SH-SY5Y (cell line): ENCODE data around the gene DPP4.

Experiments used
- GATA2 ChIP-seq: IDR thresholded peaks from 2 replicates; pipeline ENCODE4 v1.6.1; 2011; ENCODE audit warnings: mild to moderate bottlenecking, low read depth, low read length
- GATA3 ChIP-seq: IDR thresholded peaks from 2 replicates; pipeline ENCODE4 v1.6.1; 2011; ENCODE audit warnings: low read depth, mild to moderate bottlenecking, low read length, moderate library complexity

The DPP4 gene

DNA sequence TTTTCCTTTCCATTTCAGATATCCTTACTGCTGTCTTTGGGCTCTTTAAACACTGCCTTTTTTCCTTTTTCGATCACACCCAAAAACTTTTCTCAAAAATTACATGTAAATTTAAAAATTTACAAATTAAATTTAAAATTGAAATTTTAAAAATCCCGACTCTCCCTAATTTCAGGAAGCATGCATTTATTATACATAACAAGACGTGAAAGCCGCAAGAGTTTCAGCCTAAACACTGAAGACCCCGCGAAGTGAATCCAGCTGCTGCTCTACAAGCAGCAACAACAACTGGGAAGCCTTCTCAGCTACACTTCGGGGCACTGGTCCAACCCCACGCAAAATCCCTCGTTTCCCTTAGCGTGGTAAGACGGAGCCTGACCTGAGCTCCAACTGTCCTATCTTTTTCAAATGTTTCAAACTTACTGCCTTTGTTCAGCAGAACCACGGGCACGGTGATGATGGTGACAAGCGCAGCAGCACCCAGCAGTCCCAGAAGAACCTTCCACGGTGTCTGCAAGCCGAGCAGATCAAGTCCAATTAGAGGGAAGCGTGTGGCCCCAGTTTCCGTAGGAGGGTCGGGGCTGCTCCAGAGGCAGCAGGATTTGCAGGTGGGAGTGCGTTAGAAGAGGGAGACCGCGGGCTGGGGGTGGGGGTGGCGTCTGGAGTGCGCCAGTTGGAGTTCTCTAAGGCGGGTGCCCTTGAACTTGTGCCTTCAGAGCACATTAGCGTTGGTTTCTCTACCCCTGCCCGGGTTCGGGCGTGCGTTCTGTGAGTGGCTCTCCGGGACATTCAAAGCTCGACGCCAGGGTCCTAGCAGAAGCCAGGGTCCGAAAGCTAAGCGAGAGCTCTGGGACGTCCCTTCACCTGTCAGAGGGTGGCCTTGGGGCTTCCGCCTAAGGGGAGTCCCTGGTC lies 783 bp downstream of the DPP4 start:
- TF ChIP-seq GATA3 = no peak
- no peak for TF ChIP-seq GATA2

DNA sequence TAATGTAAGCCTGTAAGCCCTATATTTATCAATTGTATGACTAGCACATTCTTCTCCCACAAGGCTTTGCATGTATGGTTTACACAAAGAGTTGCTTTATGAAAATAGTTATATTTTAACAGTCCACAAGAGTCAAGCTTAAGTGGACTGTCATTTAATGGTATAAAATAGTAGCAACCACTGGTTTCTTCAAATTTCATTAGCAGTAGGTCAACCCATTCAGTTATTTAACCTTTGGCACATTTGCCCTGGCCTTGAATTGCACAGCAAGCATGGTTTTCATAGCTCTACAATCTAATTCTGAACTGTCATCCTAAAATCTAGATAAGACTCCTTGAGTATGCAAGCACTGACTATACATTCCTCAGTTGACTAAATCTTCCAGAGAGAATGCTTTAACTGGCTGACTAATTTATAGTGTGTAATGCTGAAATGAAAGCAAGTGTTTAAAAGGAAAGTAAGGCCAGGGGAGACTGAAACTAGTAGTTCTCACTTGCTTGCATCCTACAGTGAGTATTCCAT lies 1.8 kb downstream of the DPP4 start:
- TF ChIP-seq GATA2 (no peak), GATA3 (no peak)

DNA sequence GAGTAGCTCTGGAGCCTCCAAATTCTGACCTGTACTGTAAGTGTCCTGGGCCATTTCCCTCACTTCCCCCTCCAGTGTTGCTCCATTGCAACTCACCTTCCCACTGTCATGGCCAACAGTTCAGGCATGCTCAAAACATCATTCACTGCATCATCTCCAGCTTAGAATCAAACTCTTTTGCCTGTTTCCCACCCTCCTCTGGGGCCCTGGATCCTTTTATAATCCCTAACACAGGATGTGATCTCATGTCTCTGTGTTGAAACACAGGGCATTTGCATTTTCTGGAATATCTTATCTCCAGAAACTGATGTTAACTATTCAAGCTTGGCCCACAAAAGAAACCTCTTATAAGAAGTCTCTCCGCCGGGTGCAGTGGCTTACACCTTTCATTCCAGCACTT lies 3.0 kb downstream of the DPP4 start:
- TF ChIP-seq GATA3 (no peak), GATA2 (no peak)

DNA sequence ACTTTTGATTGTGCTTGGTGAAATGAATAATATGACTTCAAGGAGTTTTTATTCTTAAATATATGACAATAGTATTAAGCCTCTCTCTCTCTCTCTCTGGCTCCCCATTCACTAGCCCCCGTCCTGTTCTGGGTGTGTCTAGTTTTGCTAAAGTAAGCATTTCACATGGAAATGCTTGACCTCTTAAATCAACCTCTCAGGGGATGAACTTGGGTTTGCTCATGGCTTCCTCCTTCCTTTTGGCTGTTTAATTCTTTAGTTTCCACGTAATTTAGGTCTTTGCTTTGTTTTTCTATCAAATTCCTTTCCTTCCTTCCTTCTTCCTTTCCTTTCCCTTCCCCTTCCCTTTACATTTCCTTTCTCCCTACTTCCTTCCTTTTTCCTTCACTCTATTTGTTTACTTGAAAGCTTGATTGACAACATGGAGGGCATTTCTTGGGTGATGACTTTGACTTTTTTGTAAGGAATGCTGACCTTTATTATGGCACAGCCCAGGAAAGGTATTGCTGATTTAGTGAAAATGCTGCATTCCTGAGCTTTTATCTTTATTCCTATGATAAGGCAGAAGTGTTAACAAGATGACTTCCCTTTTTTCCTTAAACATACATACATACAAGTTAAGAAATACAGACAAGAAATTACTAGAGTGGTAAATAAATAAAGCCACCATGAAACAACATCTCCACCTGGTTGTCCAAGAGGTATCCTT lies 3.6 kb downstream of the DPP4 start:
- no peak for TF ChIP-seq GATA3

DNA sequence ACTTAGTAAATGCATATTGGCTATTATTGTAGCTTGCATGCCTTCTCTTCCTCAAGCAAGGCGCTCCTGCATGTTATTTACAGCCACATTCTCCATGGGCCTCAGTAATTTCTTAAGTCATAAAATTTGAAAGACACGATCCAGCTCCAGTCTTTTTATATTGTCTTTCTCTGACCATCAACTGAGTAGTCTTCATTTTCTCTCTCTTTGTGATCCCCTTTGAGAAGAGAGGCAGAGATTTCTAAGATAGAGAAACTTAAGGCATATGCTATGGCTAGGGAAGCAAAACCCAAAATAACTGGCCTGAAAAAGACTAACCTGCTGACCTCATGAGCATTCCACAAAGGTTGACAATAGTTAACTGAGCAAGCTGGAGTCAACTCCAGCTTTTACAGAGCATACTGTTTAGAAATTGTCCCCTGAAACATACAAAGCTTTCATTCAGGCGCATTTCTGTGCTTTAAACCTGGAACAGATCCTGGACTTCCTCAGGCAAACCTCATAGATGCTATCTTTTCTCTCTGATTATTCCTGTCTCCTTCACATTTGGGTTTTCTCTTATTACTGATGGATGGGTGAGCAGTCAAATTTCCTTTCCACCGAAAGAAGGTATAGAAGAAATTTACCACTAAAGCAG lies 4.6 kb downstream of the DPP4 start:
- TF ChIP-seq GATA3 (no peak), GATA2 (no peak)

DNA sequence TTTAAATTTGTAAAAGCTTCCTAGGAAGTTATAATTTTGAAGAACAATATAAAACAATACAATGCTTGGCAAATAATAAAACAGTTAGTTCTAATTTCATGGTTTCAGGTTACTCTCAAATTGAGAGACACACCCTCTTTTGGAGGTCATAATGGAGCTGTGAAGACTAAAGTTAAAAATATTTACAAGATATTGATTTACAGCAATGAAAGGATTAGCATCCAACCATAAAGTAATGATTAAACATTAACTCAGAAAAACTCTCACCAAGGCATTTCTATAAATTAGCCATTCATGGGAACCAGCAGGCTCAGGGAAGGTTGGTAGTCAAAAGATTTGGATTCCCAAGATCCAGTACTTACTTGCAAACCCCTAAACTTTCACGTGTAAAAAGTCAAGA lies 6.4 kb downstream of the DPP4 start:
- TF ChIP-seq GATA2 (no peak), GATA3 (no peak)

DNA sequence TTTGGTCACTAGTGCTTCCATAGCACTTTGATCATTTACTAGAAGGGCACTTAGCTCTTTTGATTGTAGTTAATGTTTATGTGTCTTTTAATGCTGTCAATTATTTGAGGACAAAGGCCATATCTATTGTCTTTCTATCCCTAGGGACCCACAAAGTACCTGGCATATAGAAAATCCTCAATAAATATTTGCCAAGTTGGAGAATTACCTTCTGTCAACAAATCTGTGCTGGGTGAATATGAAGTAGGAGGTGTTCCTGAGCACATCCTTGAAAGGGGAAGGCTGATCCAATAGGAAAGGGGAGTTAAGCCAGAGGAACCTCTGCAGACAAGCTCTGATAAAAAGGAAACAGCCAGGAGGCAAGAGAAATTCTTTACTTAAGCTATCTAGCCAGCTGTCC lies 8.2 kb downstream of the DPP4 start:
- TF ChIP-seq GATA2 = no peak

DNA sequence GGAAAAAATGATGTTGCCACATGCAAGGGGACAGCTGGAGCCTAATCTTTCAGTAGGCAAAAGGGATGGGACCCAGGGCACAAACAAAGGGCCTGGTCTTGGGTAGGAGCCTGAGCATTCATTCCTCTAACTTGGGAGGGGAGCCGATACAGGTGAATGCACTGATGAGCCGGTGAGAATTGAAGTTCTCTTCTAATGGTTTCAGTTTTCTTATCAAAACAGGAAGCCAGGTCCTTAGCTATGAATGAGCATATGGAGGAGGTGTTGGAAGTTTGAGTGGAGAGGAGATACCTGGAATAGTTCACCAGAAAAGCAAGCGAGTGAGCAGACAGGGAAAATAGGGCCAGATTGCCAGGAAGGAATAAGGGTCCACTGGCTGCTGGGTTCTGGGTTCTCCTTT lies 10.1 kb downstream of the DPP4 start:
- TF ChIP-seq GATA3 (no peak), GATA2 (no peak)

DNA sequence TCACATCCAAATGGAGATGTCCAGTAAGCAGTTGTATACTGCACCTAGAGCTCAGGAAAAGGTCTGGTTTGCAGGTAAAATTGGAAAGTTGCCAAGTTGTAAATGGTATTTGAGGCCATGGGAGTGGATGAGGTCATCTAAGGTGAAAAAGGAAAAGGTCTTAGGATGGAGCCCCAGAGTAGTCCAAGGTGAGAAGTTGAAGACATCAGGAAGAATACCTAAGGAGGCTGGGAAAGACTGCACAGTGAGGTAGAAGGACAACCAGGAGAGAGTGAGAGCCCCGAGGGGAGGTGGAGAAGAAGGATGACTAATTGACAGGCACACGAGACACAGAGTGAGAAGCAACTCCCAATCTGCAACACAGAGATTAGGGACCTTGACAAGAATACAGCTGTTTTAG lies 10.7 kb downstream of the DPP4 start:
- TF ChIP-seq GATA2 (no peak), GATA3 (no peak)

DNA sequence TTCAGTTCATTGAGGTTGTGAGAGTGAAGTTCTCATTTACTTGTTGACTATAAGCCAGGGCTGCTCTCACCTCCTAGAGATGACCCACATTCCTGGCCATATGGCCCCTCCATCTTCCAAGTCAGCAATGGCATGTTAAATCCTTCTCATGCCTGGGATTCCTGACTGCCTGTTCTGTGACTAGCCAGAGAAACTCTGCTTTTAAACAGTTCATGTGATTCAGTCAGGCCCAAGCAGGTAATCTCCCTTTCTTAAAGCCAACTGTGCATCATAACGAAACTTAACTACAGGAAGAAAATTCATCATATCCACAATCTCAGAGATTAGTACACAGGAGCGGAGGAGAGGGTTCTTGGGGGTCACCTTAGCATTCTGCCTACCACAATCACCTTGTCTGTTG lies 11.5 kb downstream of the DPP4 start:
- TF ChIP-seq GATA3 = no peak
- TF ChIP-seq GATA2 = no peak

DNA sequence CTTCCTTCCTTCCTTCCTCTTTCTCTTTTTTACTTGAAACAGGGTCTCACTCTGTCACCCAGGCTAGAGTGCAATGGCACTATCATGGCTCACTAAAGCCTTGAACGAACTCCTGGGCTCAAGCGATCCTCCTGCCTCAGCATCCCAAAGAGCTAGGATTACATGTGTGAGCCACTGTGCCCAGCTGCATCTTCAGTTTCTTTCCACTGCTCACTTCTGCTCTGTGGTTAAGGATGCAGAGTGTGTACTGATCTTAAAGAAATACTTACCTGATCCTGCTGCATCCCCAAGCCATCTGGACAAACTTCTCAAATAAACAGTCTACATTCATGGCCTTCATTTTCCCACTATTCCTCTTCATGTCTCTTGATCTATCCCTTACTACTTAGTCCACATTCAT lies 13.0 kb downstream of the DPP4 start:
- no peak for TF ChIP-seq GATA3
- no peak for TF ChIP-seq GATA2

DNA sequence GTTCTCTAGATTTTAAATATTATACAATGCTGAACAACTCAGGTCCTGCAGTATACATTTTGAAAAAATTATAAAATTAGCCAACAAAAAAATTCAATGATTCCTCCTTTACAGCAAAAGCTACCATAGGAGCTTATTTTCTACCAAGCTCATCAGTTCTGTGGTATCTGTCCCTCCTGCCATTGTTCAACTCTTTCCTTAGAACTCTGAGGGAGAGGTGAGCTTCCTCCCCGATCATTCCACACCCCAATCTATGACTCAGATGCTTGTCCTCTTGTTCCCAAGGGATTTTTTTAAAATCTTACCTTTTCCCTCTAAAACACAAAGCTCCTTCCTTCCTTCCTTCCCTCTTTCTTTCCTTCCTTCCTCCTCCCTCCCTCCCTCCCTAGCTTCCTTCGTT lies 13.5 kb downstream of the DPP4 start:
- TF ChIP-seq GATA3 = no peak
- no peak for TF ChIP-seq GATA2

DNA sequence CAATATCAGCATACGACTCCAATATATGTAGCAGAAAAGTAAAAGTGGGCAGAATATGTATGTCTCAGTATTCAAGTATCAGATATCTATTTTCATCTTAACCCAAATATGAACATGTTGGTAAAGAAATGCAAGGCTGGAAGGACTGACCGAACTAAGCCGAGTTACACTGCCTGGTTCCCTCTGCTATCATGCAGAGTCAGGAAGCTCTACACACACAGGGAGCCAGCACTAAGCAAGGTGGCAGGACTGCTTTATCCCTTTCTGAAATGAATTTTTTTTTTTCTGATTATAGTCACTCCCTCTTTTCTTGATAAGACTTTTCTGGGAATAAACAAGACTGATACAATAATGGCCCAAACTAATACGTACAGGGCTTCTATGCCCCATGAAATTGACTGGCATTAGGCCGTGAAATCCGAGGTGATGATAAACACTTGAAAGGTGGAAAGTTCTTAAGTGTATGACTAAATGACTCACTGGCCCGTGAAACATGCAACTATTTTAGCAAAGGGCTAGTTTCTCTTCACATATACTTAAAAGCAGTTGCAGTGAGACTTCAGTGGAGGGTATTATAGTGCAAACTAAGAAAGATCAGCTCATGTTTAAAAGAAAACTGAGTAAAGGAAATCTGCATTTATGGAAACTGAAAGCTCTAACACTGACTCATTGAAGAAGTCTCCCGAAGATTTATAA lies 14.9 kb downstream of the DPP4 start:
- no peak for TF ChIP-seq GATA2
- TF ChIP-seq GATA3 = no peak

DNA sequence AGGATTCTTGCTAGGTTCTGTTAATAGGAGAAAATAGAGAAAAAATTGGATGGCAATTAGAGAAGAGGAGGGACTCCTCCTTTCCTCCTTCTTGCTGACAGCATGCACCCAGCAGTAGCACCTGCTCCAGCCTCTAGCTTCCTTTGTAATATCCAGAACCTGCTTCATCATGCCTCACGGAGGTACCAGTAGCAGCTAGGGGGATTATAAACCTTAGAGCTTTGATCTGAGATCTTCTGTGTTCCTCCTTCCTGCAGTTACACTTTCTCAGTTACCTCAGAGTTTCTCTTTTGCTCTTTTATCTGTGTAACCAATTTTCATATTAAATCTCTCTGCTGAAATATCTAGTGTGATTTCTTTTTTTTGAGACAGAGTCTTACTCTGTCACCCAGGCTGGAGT lies 16.6 kb downstream of the DPP4 start:
- TF ChIP-seq GATA2 = no peak
- TF ChIP-seq GATA3 = no peak

DNA sequence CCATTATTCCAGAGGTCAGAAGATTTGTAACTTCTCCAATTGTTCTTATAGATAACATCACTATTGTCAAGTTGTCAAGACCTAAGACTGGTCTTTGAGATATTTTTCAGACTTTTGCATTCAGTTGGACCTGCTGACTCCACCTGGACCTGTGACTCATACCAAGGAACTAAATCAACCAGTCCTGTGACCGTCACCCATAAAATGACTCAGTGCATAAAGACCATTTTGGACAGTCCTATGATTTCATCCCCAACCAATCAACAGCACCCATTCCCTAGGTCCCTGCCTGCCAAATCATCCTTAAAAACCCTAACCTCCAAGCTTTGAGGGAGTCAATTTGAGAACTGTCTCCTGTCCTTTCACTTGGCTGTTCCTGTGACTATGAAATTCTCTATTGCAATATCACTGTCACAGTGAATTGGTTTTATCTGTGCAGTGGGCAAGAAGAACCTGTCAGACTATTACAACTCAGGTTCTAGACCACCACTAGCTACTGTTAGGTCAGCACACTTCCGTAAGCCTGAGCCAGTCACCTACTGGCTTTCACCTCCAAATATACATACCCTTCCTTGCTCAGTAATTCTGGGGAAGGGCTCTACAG lies 17.1 kb downstream of the DPP4 start:
- no peak for TF ChIP-seq GATA2
- no peak for TF ChIP-seq GATA3
